LNCaP clone FGC (cell line): ENCODE measurements around the gene WDR35.
A peak's percentile ranks its signal among the peaks of the same experiment; 100 is the strongest.

Experiments used
- DNase-seq: peaks from one replicate; pipeline ENCODE4 v3.0.0-alpha.2; 2011; ENCODE audit warnings: low read depth
- H3K4me3 ChIP-seq: 2 replicates; pipeline ENCODE4 v1.5.1; 2011; ENCODE audit warnings: mild to moderate bottlenecking, low read depth, low read length, control low read depth
- CTCF ChIP-seq: IDR thresholded peaks from 2 replicates; pipeline ENCODE4 v1.5.1; 2012; ENCODE audit warnings: mild to moderate bottlenecking; ENCODE audit not compliant: control insufficient read depth, insufficient read depth; ENCODE audit errors: extremely low read depth

Gene WDR35

GRCh38 chr2:20019747-20020146 is 29.8 kb upstream of the WDR35 start:
- H3K4me3 ChIP-seq = no peak overlapping the region
- no peak for TF ChIP-seq CTCF
- DNase-seq = no peak

GRCh38 chr2:20018601-20019152 is 28.8 kb upstream of the WDR35 start:
- no peak for TF ChIP-seq CTCF
- no peak for DNase-seq
- H3K4me3 ChIP-seq = no peak overlapping the region

- no peak for TF ChIP-seq CTCF
- no peak for DNase-seq
- H3K4me3 ChIP-seq = no peak overlapping the region
Observed at GRCh38 chr2:20016346-20016745, 26.4 kb upstream of the WDR35 start.

- TF ChIP-seq CTCF = peak; percentile 34
- H3K4me3 ChIP-seq = no peak overlapping the region
- DNase-seq = no peak
Observed at GRCh38 chr2:20015482-20016083, 25.7 kb upstream of the WDR35 start.

GRCh38 chr2:20013126-20013849 is 23.4 kb upstream of the WDR35 start:
- no peak for DNase-seq
- H3K4me3 ChIP-seq = no peak overlapping the region; the same call in 1 of the 2 replicates

GRCh38 chr2:20012282-20013125 is 22.6 kb upstream of the WDR35 start, which contains the start of gene MATN3:
Gene MATN3 (minus strand): TSS chr2:20012668. CDS start chr2:20012631, 37 bp downstream.
- no peak for DNase-seq
- TF ChIP-seq CTCF = no peak
- H3K4me3 ChIP-seq = peak within 1 kb of the TSS; percentile 32

More at GRCh38 chr2:20013126-20013849, 23.4 kb upstream of the WDR35 start:
- TF ChIP-seq CTCF = no peak
